ENCODE results near the gene VWA5B2.

Gene VWA5B2

GRCh38 chr3:184282941-184283340 lies 53.6 kb downstream of the VWA5B2 start:
- no peak for DNase-seq

DNA sequence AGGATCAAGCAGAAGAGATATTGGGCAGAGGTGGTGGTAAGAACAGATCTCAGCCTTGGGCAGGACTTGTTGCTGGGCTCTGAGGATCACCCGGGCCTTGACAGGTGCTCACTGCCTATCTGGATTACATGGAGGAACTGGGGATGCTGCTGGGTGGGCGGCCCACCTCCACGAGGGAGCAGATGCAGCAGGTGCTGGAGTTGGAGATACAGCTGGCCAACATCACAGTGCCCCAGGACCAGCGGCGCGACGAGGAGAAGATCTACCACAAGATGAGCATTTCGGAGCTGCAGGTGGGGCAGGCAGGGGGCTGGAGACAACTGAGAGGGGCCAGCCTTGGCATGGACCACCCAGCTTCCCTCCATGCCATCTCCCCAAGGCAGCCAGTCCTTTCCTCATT lies 54.3 kb downstream of the VWA5B2 start:
- DNase-seq: no peak

- peak; percentile 70 for DNase-seq
Observed at GRCh38 chr3:184284696-184285095, 55.3 kb downstream of the VWA5B2 start.

DNA sequence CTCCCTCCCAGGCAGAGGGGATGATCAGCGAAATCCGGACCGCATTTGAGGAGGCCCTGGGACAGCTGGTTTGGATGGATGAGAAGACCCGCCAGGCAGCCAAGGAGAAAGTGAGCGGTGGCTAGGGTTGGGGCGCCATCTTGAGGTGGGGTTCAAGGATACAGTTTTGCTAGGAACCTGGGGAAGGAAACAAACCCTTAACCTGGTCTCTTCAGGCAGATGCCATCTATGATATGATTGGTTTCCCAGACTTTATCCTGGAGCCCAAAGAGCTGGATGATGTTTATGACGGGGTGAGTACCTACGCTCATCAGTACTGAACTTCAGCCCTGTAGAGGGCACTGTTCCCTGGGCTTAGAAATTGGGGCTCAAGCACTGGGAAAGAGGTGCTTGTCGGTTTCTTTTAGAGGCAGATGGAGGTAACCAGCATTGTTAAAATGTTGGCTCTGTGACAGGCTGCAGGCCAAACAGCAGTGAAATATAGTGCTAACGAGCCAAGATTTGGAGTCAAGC lies 60.1 kb downstream of the VWA5B2 start:
- DNase-seq: peak; percentile 73

GRCh38 chr3:184290331-184290730 lies 60.9 kb downstream of the VWA5B2 start:
- no peak for DNase-seq

- no peak for DNase-seq
Observed at GRCh38 chr3:184291044-184291737, 61.8 kb downstream of the VWA5B2 start.

All from NCI-H1436 (cell line).